Osteocyte (in vitro differentiated cells): ENCODE measurements around the gene SHOX. TPM values are rescaled to one million over a fixed set of nuclear protein-coding genes. Genes with fewer than 3 reads are reported as not detected.

Source experiments
- DNase-seq: peaks from one replicate; pipeline ENCODE4 v3.0.0; 2021; ENCODE audit warnings: mixed read lengths; ENCODE audit not compliant: unreplicated experiment; ENCODE audit errors: extremely low spot score
- H3K27ac Mint-ChIP-seq: one replicate; pipeline ENCODE4 v1.8.0; 2021; ENCODE audit warnings: mild to moderate bottlenecking, mixed read lengths; ENCODE audit not compliant: unreplicated experiment
- H3K27me3 Mint-ChIP-seq: one replicate; pipeline ENCODE4 v1.8.0; 2021; ENCODE audit warnings: mixed read lengths; ENCODE audit not compliant: unreplicated experiment
- H3K36me3 Mint-ChIP-seq: one replicate; pipeline ENCODE4 v1.8.0; 2021; ENCODE audit warnings: mixed read lengths; ENCODE audit not compliant: unreplicated experiment
- H3K4me1 Mint-ChIP-seq: one replicate; pipeline ENCODE4 v1.8.0; 2021; ENCODE audit warnings: mixed read lengths; ENCODE audit not compliant: unreplicated experiment
- H3K4me3 Mint-ChIP-seq: one replicate; pipeline ENCODE4 v1.8.0; 2021; ENCODE audit warnings: mild to moderate bottlenecking, moderate library complexity, mixed read lengths; ENCODE audit not compliant: unreplicated experiment
- H3K9me3 Mint-ChIP-seq: one replicate; pipeline ENCODE4 v1.8.0; 2021; ENCODE audit warnings: mixed read lengths; ENCODE audit not compliant: unreplicated experiment
- CTCF ChIP-seq: fragments of 200-600 bp; sonication (generic); IDR thresholded peaks from 2 replicates; pipeline ENCODE4 v1.5.0; 2021; ENCODE audit warnings: antibody characterized with exemption, mild to moderate bottlenecking, moderate library complexity
- total RNA-seq: library from RNA; stranded (reverse); gene quantifications from 2 replicates; pipeline ENCODE4 v1.2.1, GENCODE V29; 2021

The SHOX gene
- total RNA-seq, 1 donor from 2014 or later: not detected

- H3K4me1 Mint-ChIP-seq: no peaks in the 10 kb centered on the region
- TF ChIP-seq CTCF: no peak
- no peaks in the 10 kb centered on the region for H3K36me3 Mint-ChIP-seq
- H3K27ac Mint-ChIP-seq: no peak overlapping the region
- peaks cover 14% of the 10 kb centered on the region for H3K9me3 Mint-ChIP-seq
- no peak overlapping the region for H3K4me3 Mint-ChIP-seq
- no peak for DNase-seq
- no peaks in the 10 kb centered on the region for H3K27me3 Mint-ChIP-seq
Observed at GRCh38 chrX:679291-679979, 48.8 kb downstream of the SHOX start.

- Mint-ChIP-seq H3K4me1 (no peaks in the 10 kb centered on the region), H3K36me3 (no peaks in the 10 kb centered on the region), H3K9me3 (peaks cover 14% of the 10 kb centered on the region), H3K4me3 (no peak overlapping the region), H3K27ac (no peak overlapping the region), H3K27me3 (no peaks in the 10 kb centered on the region)
- TF ChIP-seq CTCF: no peak
- no peak for DNase-seq
Observed at GRCh38 chrX:680062-680461, 49.5 kb downstream of the SHOX start.

- no peaks in the 10 kb centered on the region for H3K4me1 Mint-ChIP-seq
- H3K27ac Mint-ChIP-seq: no peak overlapping the region
- no peak for DNase-seq
- peaks cover 26% of the 10 kb centered on the region for H3K9me3 Mint-ChIP-seq
- no peaks in the 10 kb centered on the region for H3K36me3 Mint-ChIP-seq
- no peaks in the 10 kb centered on the region for H3K27me3 Mint-ChIP-seq
- H3K4me3 Mint-ChIP-seq: no peak overlapping the region
- TF ChIP-seq CTCF: no peak
Observed at GRCh38 chrX:681989-682388, 51.4 kb downstream of the SHOX start.

GRCh38 chrX:682892-683291 is 52.3 kb downstream of the SHOX start:
- no peaks in the 10 kb centered on the region for H3K27me3 Mint-ChIP-seq
- H3K4me1 Mint-ChIP-seq: no peaks in the 10 kb centered on the region
- no peak overlapping the region for H3K27ac Mint-ChIP-seq
- H3K36me3 Mint-ChIP-seq: no peaks in the 10 kb centered on the region
- no peak for DNase-seq
- H3K4me3 Mint-ChIP-seq: no peak overlapping the region
- TF ChIP-seq CTCF: no peak
- H3K9me3 Mint-ChIP-seq: peaks cover 26% of the 10 kb centered on the region

- Mint-ChIP-seq H3K4me1 (no peaks in the 10 kb centered on the region), H3K9me3 (peaks cover 26% of the 10 kb centered on the region), H3K27ac (no peak overlapping the region), H3K36me3 (no peaks in the 10 kb centered on the region), H3K4me3 (no peak overlapping the region), H3K27me3 (no peaks in the 10 kb centered on the region)
- no peak for DNase-seq
- no peak for TF ChIP-seq CTCF
Observed at GRCh38 chrX:683576-683975, 53.0 kb downstream of the SHOX start.
